Measurements from ENCODE around the gene SOHLH1.

GRCh38 chr9:135718616-135719015, 19.3 kb upstream of the SOHLH1 start:
- TF ChIP-seq CTCF (IDR thresholded peaks at IDR 0.05; ENCODE audit: low read length) = no peak
- TF ChIP-seq EZH2 (IDR thresholded peaks at IDR 0.05; ENCODE audit: borderline replicate concordance, low read length) = no peak

All from OCI-LY1 (cell line).